IPS-20b (cell line): ENCODE data around the gene PTOV1.

Source experiments
- H3K27ac ChIP-seq: one replicate; pipeline ENCODE4 v1.5.1; 2013; ENCODE audit warnings: low read length
- H3K27me3 ChIP-seq: 2 replicates; pipeline ENCODE4 v1.6.1; 2013; ENCODE audit warnings: mild to moderate bottlenecking, low read length, inconsistent platforms; ENCODE audit not compliant: insufficient read depth
- H3K36me3 ChIP-seq: 2 replicates; pipeline ENCODE4 v1.6.1; 2013; ENCODE audit warnings: low read depth, mild to moderate bottlenecking, inconsistent platforms, low read length, moderate library complexity; ENCODE audit not compliant: insufficient read depth
- H3K4me1 ChIP-seq: 2 replicates; pipeline ENCODE4 v1.6.1; 2013; ENCODE audit warnings: mild to moderate bottlenecking, control low read depth, inconsistent platforms, low read length, moderate library complexity; ENCODE audit not compliant: insufficient read depth
- H3K4me3 ChIP-seq: 2 replicates; pipeline ENCODE4 v1.5.1; 2013; ENCODE audit warnings: mild to moderate bottlenecking, low read length, inconsistent platforms
- H3K9ac ChIP-seq: 2 replicates; pipeline ENCODE4 v1.6.1; 2013; ENCODE audit warnings: low read depth, mild to moderate bottlenecking, inconsistent platforms, low read length, moderate library complexity
- H3K9me3 ChIP-seq: 2 replicates; pipeline ENCODE4 v1.6.1; 2013; ENCODE audit warnings: mild to moderate bottlenecking, low read depth, low read length, inconsistent platforms; ENCODE audit not compliant: insufficient read depth

Gene PTOV1

DNA sequence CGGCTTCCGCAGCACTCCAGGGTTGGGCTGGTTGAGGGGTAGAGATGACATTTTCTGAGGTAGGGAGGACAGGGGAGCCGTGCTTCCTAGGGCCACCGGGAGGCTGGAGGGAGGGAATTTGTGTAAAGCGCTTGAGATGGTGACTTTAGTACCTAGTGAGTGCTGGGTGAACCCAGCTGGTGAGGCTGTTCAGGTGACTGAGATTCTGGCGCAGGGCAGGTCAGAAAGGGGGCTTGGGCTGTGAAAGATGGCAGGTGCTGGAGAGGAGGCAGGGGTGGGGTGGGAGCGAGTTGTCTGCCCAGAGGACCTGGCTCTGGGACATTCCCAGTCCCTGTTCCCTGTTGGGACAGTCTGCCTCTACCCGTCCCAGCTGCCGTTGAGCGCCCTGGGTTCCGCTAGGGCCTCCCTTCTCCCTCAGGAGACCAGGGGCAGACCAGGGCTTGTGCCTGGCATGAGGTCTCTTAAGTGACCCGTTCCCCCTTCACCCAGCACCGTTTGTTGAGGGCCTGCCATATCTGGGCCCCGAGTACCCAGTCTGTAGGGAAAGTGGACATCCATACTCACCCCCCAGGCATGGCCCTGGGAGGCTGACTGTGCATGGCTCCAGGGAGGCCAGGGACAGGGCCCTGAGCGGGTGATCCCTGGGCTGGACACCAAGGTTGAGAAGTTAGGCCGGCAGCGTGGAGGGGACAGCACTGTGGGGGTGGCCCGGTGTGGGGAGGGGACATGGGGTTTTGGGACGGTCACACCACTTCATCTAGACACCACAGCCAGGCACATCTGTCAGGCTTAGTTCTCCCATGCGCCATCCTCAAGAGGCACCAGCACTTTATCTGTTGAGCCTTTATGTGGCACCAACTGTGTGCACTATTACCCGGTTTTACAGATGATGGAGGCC, 5.0 kb downstream of the PTOV1 start:
- Histone ChIP-seq H3K27me3 (no peaks in the 10 kb centered on the region), H3K4me3 (no peak overlapping the region), H3K4me1 (peaks cover 7% of the 10 kb centered on the region; the same call in 1 of the 2 replicates), H3K9me3 (no peaks in the 10 kb centered on the region), H3K27ac (no peak overlapping the region), H3K9ac (no peak overlapping the region), H3K36me3 (peaks cover 76% of the 10 kb centered on the region)

- Histone ChIP-seq H3K27me3 (no peaks in the 10 kb centered on the region), H3K9me3 (no peaks in the 10 kb centered on the region), H3K36me3 (peaks cover 82% of the 10 kb centered on the region)
Observed at GRCh38 chr19:49856574-49857021, 5.6 kb downstream of the PTOV1 start.

GRCh38 chr19:49857061-49857837, 6.3 kb downstream of the PTOV1 start:
- peaks cover 6% of the 10 kb centered on the region; the same call in 1 of the 2 replicates for H3K4me1 ChIP-seq
- no peak overlapping the region for H3K4me3 ChIP-seq
- no peak overlapping the region for H3K27ac ChIP-seq
- no peak overlapping the region for H3K9ac ChIP-seq
- H3K9me3 ChIP-seq, result no peaks in the 10 kb centered on the region
- H3K27me3 ChIP-seq, result no peaks in the 10 kb centered on the region
- peaks cover 83% of the 10 kb centered on the region for H3K36me3 ChIP-seq

More at GRCh38 chr19:49856574-49857021, 5.6 kb downstream of the PTOV1 start:
- no peak overlapping the region for H3K4me3 ChIP-seq
- H3K9ac ChIP-seq, result no peak overlapping the region
- H3K27ac ChIP-seq, result no peak overlapping the region
- peaks cover 7% of the 10 kb centered on the region; the same call in 1 of the 2 replicates for H3K4me1 ChIP-seq

- Histone ChIP-seq H3K9me3 (no peaks in the 10 kb centered on the region), H3K27me3 (no peaks in the 10 kb centered on the region), H3K9ac (no peak overlapping the region), H3K4me1 (peaks cover under 1% of the 10 kb centered on the region; the same call in 1 of the 2 replicates), H3K4me3 (no peak overlapping the region), H3K27ac (no peak overlapping the region), H3K36me3 (peaks cover 78% of the 10 kb centered on the region)
Observed at GRCh38 chr19:49857838-49858087, 6.8 kb downstream of the PTOV1 start.

DNA sequence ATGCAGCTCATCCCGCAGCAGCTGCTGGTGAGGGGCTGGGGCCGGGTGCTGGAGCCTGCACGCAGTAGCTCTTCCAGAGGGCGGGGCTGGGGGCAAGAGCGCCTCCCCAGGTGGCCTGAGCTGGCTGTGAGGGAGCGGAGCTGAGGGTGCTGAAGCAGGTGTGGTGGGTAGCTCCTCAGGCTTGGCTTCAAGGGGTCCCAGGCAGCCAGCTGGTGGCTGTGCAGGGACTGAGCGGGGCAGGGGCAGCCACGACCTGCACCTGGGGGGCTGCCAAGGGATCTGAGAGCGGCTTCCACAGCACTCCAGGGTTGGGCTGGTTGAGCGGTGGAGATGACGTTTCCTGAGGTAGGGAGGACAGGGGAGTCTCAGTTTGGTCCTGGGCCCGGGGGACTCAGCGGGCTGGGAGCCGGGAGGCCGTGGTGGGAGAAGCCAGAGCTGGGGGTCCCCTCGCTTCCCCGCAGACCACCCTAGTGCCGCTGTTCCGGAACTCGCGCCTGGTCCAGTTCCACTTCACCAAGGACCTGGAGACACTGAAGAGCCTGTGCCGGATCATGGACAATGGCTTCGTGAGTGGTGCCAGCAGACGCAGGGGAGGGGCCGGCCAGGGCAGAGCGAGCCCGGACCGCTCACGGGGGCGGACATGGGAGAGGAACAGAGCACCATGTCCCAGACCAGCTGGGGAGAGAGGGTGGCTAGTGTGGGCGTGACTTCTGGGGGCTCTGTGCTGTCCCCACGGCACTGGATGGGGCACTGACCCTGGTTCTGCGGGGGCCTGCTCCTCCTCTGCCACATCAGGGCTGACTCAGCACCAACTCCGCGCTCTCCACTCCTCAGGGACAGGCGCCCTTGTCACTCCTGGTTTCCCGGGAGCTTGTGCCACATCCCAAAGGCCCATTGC, 7.4 kb downstream of the PTOV1 start:
- peaks cover 80% of the 10 kb centered on the region for H3K36me3 ChIP-seq
- H3K9me3 ChIP-seq, result no peaks in the 10 kb centered on the region
- H3K4me1 ChIP-seq, result no peaks in the 10 kb centered on the region
- H3K9ac ChIP-seq, result no peak overlapping the region
- no peak overlapping the region for H3K4me3 ChIP-seq
- no peaks in the 10 kb centered on the region for H3K27me3 ChIP-seq
- H3K27ac ChIP-seq, result no peak overlapping the region

GRCh38 chr19:49859682-49860335, 8.8 kb downstream of the PTOV1 start:
- Histone ChIP-seq H3K27ac (no peak overlapping the region), H3K4me3 (no peak overlapping the region), H3K36me3 (peaks cover 90% of the 10 kb centered on the region), H3K9me3 (no peaks in the 10 kb centered on the region), H3K9ac (no peak overlapping the region), H3K27me3 (no peaks in the 10 kb centered on the region), H3K4me1 (no peaks in the 10 kb centered on the region)

DNA sequence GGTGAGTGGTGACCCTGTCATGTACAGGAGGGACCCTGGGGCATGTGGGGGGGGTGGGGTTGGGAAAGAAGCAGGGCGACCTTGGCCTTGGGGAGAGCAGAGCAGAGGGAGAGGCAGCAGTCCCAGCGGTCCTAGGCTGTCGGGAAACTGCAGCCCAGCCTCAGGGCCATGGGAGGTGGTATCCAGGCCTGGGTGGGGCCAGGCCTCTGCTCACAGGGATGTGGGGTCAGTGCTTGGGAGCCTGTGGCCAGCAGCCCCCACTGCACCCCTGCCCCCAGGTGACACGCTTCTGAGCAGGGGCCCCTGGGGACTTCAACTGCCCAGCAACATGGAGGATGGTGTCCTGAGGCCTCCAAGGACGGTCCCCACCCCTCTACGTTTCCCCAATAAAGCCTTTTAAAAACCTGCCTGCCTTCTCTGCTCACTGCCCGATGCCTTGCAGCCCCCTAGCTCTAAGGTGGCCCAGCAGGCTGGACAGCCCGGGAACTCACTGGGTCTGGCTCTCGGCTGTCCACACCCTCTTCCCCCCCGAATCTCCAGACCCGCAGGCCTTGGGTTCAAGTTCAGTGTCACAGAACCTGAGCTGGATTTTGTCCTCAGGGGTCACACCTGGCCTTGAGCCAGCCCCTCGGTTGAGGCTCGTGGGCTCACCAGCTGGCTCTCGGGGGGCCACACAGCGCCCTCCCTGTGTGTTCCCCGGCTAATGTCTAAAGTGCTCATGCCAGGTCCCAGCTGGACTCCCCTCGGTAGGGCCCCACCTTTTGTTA, 9.6 kb downstream of the PTOV1 start:
- no peak overlapping the region for H3K27ac ChIP-seq
- H3K9ac ChIP-seq, result no peak overlapping the region
- H3K36me3 ChIP-seq, result peaks cover 86% of the 10 kb centered on the region
- H3K9me3 ChIP-seq, result no peaks in the 10 kb centered on the region
- H3K4me1 ChIP-seq, result no peaks in the 10 kb centered on the region; the same call in 1 of the 2 replicates
- H3K27me3 ChIP-seq, result no peaks in the 10 kb centered on the region
- no peak overlapping the region for H3K4me3 ChIP-seq

GRCh38 chr19:49861107-49861506, 10.1 kb downstream of the PTOV1 start:
- Histone ChIP-seq H3K27ac (no peak overlapping the region), H3K27me3 (no peaks in the 10 kb centered on the region)

GRCh38 chr19:49861541-49862378, 10.8 kb downstream of the PTOV1 start:
- H3K9me3 ChIP-seq, result no peaks in the 10 kb centered on the region
- peaks cover 5% of the 10 kb centered on the region; the same call in 1 of the 2 replicates for H3K4me1 ChIP-seq
- H3K27me3 ChIP-seq, result no peaks in the 10 kb centered on the region
- H3K4me3 ChIP-seq, result no peak overlapping the region
- no peak overlapping the region for H3K9ac ChIP-seq
- H3K27ac ChIP-seq, result no peak overlapping the region
- peaks cover 74% of the 10 kb centered on the region for H3K36me3 ChIP-seq

More at GRCh38 chr19:49861107-49861506, 10.1 kb downstream of the PTOV1 start:
- no peaks in the 10 kb centered on the region for H3K9me3 ChIP-seq
- peaks cover 2% of the 10 kb centered on the region; the same call in 1 of the 2 replicates for H3K4me1 ChIP-seq
- peaks cover 81% of the 10 kb centered on the region for H3K36me3 ChIP-seq
- H3K4me3 ChIP-seq, result no peak overlapping the region
- H3K9ac ChIP-seq, result no peak overlapping the region
